ENCODE results near the gene PNO1.

DNA sequence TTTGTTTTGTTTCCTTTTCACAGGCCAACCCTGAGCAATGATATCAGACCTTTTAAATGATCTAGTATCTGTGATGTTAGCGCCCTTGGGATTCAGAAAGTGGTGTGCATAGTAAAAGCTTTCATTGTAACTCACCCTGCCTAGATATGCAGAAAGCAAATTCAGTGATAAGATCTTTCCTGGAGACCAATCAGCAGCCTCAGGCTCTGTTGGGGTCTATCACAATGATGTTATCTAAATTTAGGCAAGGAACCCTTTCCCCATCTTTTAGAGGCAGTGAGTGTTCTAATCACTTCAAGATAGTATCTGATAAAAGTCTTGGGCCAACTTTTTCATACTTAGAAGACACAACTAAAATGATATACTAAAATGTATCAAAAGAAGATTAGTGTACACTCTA, 23.6 kb upstream of the PNO1 start:
- TF ChIP-seq POLR2A (IDR thresholded peaks at IDR 0.05): no peak
- TF ChIP-seq, protein P1, sequence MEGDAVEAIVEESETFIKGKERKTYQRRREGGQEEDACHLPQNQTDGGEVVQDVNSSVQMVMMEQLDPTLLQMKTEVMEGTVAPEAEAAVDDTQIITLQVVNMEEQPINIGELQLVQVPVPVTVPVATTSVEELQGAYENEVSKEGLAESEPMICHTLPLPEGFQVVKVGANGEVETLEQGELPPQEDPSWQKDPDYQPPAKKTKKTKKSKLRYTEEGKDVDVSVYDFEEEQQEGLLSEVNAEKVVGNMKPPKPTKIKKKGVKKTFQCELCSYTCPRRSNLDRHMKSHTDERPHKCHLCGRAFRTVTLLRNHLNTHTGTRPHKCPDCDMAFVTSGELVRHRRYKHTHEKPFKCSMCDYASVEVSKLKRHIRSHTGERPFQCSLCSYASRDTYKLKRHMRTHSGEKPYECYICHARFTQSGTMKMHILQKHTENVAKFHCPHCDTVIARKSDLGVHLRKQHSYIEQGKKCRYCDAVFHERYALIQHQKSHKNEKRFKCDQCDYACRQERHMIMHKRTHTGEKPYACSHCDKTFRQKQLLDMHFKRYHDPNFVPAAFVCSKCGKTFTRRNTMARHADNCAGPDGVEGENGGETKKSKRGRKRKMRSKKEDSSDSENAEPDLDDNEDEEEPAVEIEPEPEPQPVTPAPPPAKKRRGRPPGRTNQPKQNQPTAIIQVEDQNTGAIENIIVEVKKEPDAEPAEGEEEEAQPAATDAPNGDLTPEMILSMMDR (IDR thresholded peaks at IDR 0.05 in 4 of 5, conservative IDR thresholded peaks at IDR 0.05 in 1 of 5): no peak
